Heart left ventricle (tissue), 13 donors: Measurements from ENCODE around the gene PREX1.

Experiments used
- POLR2A ChIP-seq, 2 donors: fragments of 450-650 bp; IDR thresholded peaks; one replicate each; pipeline ENCODE4 v1.6.1; 2017; ENCODE audit warnings: antibody characterized with exemption in 2 of 2, mild to moderate bottlenecking in 2 of 2, moderate library complexity in 2 of 2
- TF ChIP-seq, protein P1 (sequence below), 12 donors: fragments of 200-600 bp; sonication (generic) in 4 of 12; IDR thresholded peaks; one replicate each; pipeline versions ENCODE4 v1.5.0 to v1.8.0; 2018 to 2022; ENCODE audit warnings: antibody characterized with exemption in 12 of 12, mild to moderate bottlenecking in 5 of 12
- donor health status: ischemic (EF 13 %, LVEDD 7.1; RV severe dilation, severe dysfunction).
- donor health status: DM: no; HTN: yes; CAD: no.
- donor health status: DM: no; HTN: no; CAD: no.
- donor health status: ischemic (EF 25% LVEDD 6.9; RV normal size, moderate dysfunction).
- donor health status: ischemic (EF 25% LVEDD 5.7; RV mildly dilated, moderate dysfunction).
- donor health status: ischemic (EF 35%, LVEDD 5.7; RV mildly dilated, moderate dysfunction).
- donor health status: nonischemic (EF 11% LVEDD 7.7; RV severe dilation, severe dysfunction).
- donor health status: DM: yes; HTN: yes; CAD: no.
- donor health status: PGD.
- donor health status: ischemic (EF 29% LVEDD 5.4; RV normal size, mild dysfunction).
- donor health status: nonischemic (EF 23%, LVEDD 6.1; RV moderate dilation, normal function).

DNA sequence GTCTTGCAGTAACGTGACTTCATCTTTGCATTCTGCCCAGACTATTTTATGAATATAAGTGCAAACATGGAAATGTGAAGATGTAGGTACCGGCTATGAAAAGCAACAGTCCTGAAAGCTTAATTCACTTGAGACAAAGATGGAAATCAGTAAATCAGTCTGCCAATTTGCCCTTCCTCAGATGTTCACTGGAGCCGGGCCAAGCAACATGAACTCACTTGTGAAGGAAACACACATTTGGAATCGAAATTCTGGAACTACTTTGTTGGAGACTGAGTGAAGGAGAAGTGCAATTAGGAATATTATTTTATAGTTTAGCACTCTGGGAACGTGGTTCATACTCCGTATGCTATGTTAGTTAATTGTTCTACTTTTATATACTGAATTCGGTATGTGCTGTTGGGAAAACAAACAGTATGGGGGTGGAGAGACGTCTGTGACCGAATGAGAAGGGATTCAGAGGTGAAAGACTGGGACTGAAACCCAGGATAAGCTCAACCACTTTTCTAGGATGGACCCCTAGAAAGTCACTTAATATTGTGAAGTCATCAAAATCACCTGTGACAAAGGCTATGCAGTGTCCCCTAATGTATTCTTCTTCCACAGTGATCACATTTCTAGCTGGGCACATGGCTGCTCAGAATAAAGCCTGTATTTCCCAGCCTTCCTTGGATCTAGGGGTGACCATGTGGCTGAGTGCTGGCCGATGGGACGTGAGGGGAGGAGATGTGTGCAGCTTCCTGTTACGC, 95.5 kb downstream of the PREX1 start:
- TF ChIP-seq, protein P1, sequence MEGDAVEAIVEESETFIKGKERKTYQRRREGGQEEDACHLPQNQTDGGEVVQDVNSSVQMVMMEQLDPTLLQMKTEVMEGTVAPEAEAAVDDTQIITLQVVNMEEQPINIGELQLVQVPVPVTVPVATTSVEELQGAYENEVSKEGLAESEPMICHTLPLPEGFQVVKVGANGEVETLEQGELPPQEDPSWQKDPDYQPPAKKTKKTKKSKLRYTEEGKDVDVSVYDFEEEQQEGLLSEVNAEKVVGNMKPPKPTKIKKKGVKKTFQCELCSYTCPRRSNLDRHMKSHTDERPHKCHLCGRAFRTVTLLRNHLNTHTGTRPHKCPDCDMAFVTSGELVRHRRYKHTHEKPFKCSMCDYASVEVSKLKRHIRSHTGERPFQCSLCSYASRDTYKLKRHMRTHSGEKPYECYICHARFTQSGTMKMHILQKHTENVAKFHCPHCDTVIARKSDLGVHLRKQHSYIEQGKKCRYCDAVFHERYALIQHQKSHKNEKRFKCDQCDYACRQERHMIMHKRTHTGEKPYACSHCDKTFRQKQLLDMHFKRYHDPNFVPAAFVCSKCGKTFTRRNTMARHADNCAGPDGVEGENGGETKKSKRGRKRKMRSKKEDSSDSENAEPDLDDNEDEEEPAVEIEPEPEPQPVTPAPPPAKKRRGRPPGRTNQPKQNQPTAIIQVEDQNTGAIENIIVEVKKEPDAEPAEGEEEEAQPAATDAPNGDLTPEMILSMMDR (IDR thresholded peaks at IDR 0.05) = no peak
- no peak for TF ChIP-seq POLR2A (IDR thresholded peaks at IDR 0.05)
